Keratinocyte (primary cell): ENCODE data around the gene ALK. TPM values are rescaled to one million over a fixed set of nuclear protein-coding genes. Genes with fewer than 3 reads are reported as not detected.

Experiments used
- DNase-seq: peaks from one replicate; pipeline ENCODE4 v3.0.0-alpha.2; 2011; ENCODE audit warnings: low read depth, missing footprints, low spot score
- FAIRE-seq: peaks from 2 replicates; lab custom pipeline; 2011; peaks lifted over from hg19 to GRCh38; lab: Jason Lieb, UNC
- H2AFZ ChIP-seq: 2 replicates; pipeline ENCODE4 v1.6.0; 2012; ENCODE audit warnings: low read length, control low read depth, inconsistent platforms; ENCODE audit not compliant: control insufficient read depth
- H3K27ac ChIP-seq: 2 replicates; pipeline ENCODE4 v1.5.1; 2011; ENCODE audit warnings: low read length; ENCODE audit not compliant: control insufficient read depth, insufficient read depth
- H3K27me3 ChIP-seq: 3 replicates; pipeline ENCODE4 v1.6.0; 2011; ENCODE audit warnings: low read length; ENCODE audit not compliant: control insufficient read depth, insufficient read depth; ENCODE audit errors: extremely low read depth
- H3K36me3 ChIP-seq, 2 experiments: 2 replicates in 1 of 2; 3 replicates in 1 of 2; pipeline ENCODE4 v1.5.1; 2011; ENCODE audit warnings: low read length in 2 of 2, mild to moderate bottlenecking in 1 of 2; ENCODE audit not compliant: control insufficient read depth in 2 of 2, insufficient read depth in 2 of 2; ENCODE audit errors: extremely low read depth in 1 of 2
- H3K4me1 ChIP-seq: 3 replicates; pipeline ENCODE4 v1.5.1; 2011; ENCODE audit warnings: low read length; ENCODE audit not compliant: control insufficient read depth, insufficient read depth; ENCODE audit errors: extremely low read depth
- H3K4me2 ChIP-seq: 3 replicates; pipeline ENCODE4 v1.6.0; 2011; ENCODE audit warnings: low read depth, low read length; ENCODE audit not compliant: control insufficient read depth, insufficient read depth; ENCODE audit errors: extremely low read depth
- H3K4me3 ChIP-seq, 3 experiments: fragments of 200-600 bp in 1 of 3; sonication (generic) in 1 of 3; 2 replicates in 2 of 3; 3 replicates in 1 of 3; pipeline ENCODE4 v1.5.1; 2011 to 2016; ENCODE audit warnings: low read length in 3 of 3, mild to moderate bottlenecking in 3 of 3, control low read depth in 2 of 3, inconsistent platforms in 1 of 3, low read depth in 1 of 3, mixed read lengths in 1 of 3, mixed run types in 1 of 3, moderate library complexity in 1 of 3; ENCODE audit not compliant: control insufficient read depth in 2 of 3, insufficient read depth in 2 of 3; ENCODE audit errors: extremely low read depth in 1 of 3
- H3K79me2 ChIP-seq: 2 replicates; pipeline ENCODE4 v1.6.0; 2012; ENCODE audit warnings: low read length; ENCODE audit not compliant: control insufficient read depth, insufficient read depth
- H3K9ac ChIP-seq: 3 replicates; pipeline ENCODE4 v1.6.0; 2011; ENCODE audit warnings: low read length; ENCODE audit not compliant: control insufficient read depth, insufficient read depth; ENCODE audit errors: extremely low read depth
- H3K9me1 ChIP-seq: 3 replicates; pipeline ENCODE4 v1.6.0; 2011; ENCODE audit warnings: low read length; ENCODE audit not compliant: control insufficient read depth, insufficient read depth; ENCODE audit errors: extremely low read depth
- H3K9me3 ChIP-seq: 2 replicates; pipeline ENCODE4 v1.5.1; 2012; ENCODE audit warnings: low read depth, low read length; ENCODE audit not compliant: control insufficient read depth
- H4K20me1 ChIP-seq: 3 replicates; pipeline ENCODE4 v1.6.0; 2011; ENCODE audit warnings: low read length; ENCODE audit not compliant: control insufficient read depth, insufficient read depth; ENCODE audit errors: extremely low read depth
- CTCF ChIP-seq, 3 experiments: IDR thresholded peaks in 1 of 3; conservative IDR thresholded peaks in 1 of 3; optimal IDR thresholded peaks in 1 of 3; 2 replicates in 2 of 3; 3 replicates in 1 of 3; pipeline versions ENCODE3 to v1.5.1; 2011; ENCODE audit warnings: low read length in 3 of 3, mild to moderate bottlenecking in 3 of 3, moderate library complexity in 2 of 3, control low read depth in 1 of 3, inconsistent platforms in 1 of 3; ENCODE audit not compliant: insufficient read depth in 2 of 3; ENCODE audit errors: extremely low read depth in 1 of 3
- EZH2 ChIP-seq: IDR thresholded peaks from one replicate; pipeline ENCODE4 v1.6.1; 2012; ENCODE audit warnings: inconsistent platforms, mild to moderate bottlenecking, low read length, moderate library complexity
- dilution Hi-C: fragments of 300-500 bp; cut with MboI; formaldehyde crosslinking; loops from one replicate; pipeline ENCODE4 v1.7.0; 2020; ENCODE audit warnings: low sequenced_read_pairs; ENCODE audit not compliant: extremely low pct_ligation_motif_present
- polyA plus RNA-seq, 5 experiments: library from polyadenylated mRNA; depleted of rRNA in 3 of 5; stranded (reverse) in 3 of 5; stranded (forward) in 1 of 5; unstranded in 1 of 5; fragments of >200 nt; gene quantifications; 1 replicate in 1 of 5; 2 replicates in 3 of 5; 3 replicates in 1 of 5; pipeline versions ENCODE4 v1.2.1 to v1.2.3, GENCODE V29; 2011 to 2012; ENCODE audit warnings: missing spikeins in 2 of 5, low read depth in 1 of 5, low replicate concordance in 1 of 5

ALK gene
- polyA plus RNA-seq, 1 donor (not counting 4 experiments of a cell fraction or from before 2014, with no cell fraction given): not detected

GRCh38 chr2:29601872-29602271 lies 319.5 kb downstream of the ALK start:
- Histone ChIP-seq H3K27ac (no peak overlapping the region), H3K27me3 (no peaks in the 10 kb centered on the region), H3K9ac (no peak overlapping the region), H3K9me3 (no peaks in the 10 kb centered on the region), H3K36me3 (no peaks in the 10 kb centered on the region), H3K4me1 (peaks cover 24% of the 10 kb centered on the region), H3K4me2 (no peak overlapping the region), H4K20me1 (no peaks in the 10 kb centered on the region), H3K9me1 (no peaks in the 10 kb centered on the region), H3K79me2 (no peaks in the 10 kb centered on the region), H3K4me3 (no peak overlapping the region), H2AFZ (no peak overlapping the region)
- TF ChIP-seq CTCF (optimal IDR thresholded peaks at IDR 0.05 in 1 of 3, IDR thresholded peaks at IDR 0.05 in 1 of 3, conservative IDR thresholded peaks at IDR 0.05 in 1 of 3; ENCODE audit: extremely low read depth in 1 of 3, insufficient read depth in 2 of 3, low read length in 3 of 3) (no peak), EZH2 (no peak)
- FAIRE-seq (no peak), DNase-seq (peak; percentile 28)
- dilution Hi-C loops: no loop called here

- Histone ChIP-seq H3K4me1 (peaks cover 19% of the 10 kb centered on the region), H3K4me3 (no peak overlapping the region), H3K79me2 (no peaks in the 10 kb centered on the region), H3K27ac (no peak overlapping the region), H3K9me3 (no peaks in the 10 kb centered on the region), H3K36me3 (no peaks in the 10 kb centered on the region), H3K9ac (no peak overlapping the region), H3K4me2 (no peak overlapping the region), H3K9me1 (no peaks in the 10 kb centered on the region), H4K20me1 (no peaks in the 10 kb centered on the region), H3K27me3 (no peaks in the 10 kb centered on the region), H2AFZ (no peak overlapping the region)
- dilution Hi-C loops: no loop called here
- DNase-seq (no peak), FAIRE-seq (no peak)
- no peak for TF ChIP-seq EZH2
- TF ChIP-seq CTCF (optimal IDR thresholded peaks at IDR 0.05 in 1 of 3, IDR thresholded peaks at IDR 0.05 in 1 of 3, conservative IDR thresholded peaks at IDR 0.05 in 1 of 3; ENCODE audit: extremely low read depth in 1 of 3, insufficient read depth in 2 of 3, low read length in 3 of 3): no peak
These were observed 320.1 kb downstream of the ALK start for GRCh38 chr2:29601321-29601720.
